ENCODE measurements around the gene NR1H2. TPM values are rescaled to one million over a fixed set of nuclear protein-coding genes. Genes with fewer than 3 reads are reported as not detected.
"Not testable (repeated sequence)": the region's sequence is repeated elsewhere in the genome, so short reads cannot be mapped to it uniquely, and the experiment has no call there.

Gene NR1H2
- total and polyA plus RNA-seq, 5 donors from 2014 or later: 60.3 to 213 (median 74.9) TPM

DNA sequence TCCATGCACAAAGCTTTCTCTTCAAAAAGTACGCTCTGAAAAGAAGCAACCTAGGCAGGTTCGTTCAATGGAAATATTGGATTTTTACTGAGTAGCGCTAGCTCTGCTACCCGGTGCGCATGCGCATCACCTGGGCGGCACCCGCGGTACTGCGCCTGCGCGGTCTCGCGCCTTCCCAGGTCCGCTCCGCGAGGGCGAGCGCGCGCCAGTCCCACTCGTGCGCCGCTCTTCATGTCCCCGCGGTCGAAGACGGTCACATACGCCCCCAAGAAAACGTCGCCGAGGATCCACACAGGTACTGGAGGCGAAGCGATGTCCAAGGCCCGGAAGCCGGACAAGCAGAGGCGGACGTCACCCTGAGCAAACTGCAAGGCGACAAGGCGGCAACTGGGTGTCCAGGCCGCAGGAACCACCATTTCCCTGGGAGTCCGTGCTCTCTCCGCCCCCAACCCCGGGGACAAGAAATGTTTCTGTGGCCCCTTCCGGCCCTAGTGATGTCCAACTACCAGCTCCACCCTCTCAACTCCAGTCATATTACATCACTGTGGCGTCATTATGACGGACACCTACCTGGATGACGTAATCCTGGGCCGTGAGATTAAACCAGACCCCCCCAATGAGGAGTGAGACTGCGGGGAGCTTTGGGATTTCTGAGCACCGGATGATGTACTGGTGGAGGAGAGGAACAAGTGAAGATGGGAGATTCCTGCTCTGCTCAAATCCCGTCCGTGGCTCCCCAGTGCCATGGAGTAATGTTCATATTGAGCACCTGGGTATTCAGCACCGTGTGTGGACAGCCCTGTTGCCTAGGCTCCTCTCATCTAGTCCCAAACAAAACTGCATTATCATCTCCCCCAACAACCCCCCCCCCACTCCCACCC, 42.3 kb upstream of the NR1H2 start:
- H3K4me1 ChIP-seq (ENCODE audit: control insufficient read depth, insufficient read depth, low read length, poor library complexity, severe bottlenecking): peaks cover 50% of the 10 kb centered on the region
- Mint-ChIP-seq H3K27me3 (peaks cover 22% of the 10 kb centered on the region), H3K27ac (peak overlapping the region; percentile 86 to 93 (median 88)), H3K9me3 (peaks cover 0 to 8% (median 4%) of the 10 kb centered on the region in 7 donors), H3K36me3 (peaks cover 4% of the 10 kb centered on the region), H3K4me1 (peaks cover 5 to 54% (median 33%) of the 10 kb centered on the region in 4 donors), H3K4me3 (peak overlapping the region; percentile 91 to 95 (median 93))
- H3K9me3 ChIP-seq (ENCODE audit: control insufficient read depth in 2 of 2, low read length in 2 of 2): peaks cover 0 to 14% of the 10 kb centered on the region in 2 experiments
- no peaks in the 10 kb centered on the region for H3K36me3 ChIP-seq (ENCODE audit: control insufficient read depth, insufficient read depth, low read length)
- ATAC-seq (ENCODE audit: low read depth in 2 of 2) (peak in 1 of 2 donors; percentile 4), DNase-seq (peak in 1 of 3 donors; percentile 75)
- H3K27me3 ChIP-seq (ENCODE audit: control insufficient read depth, insufficient read depth, low read length): no peaks in the 10 kb centered on the region
- H3K4me3 ChIP-seq (ENCODE audit: low read depth, low read length): peak overlapping the region; percentile 92
- H3K27ac ChIP-seq (ENCODE audit: insufficient read depth, low read length, poor library complexity, severe bottlenecking): peak overlapping the region; percentile 63

DNA sequence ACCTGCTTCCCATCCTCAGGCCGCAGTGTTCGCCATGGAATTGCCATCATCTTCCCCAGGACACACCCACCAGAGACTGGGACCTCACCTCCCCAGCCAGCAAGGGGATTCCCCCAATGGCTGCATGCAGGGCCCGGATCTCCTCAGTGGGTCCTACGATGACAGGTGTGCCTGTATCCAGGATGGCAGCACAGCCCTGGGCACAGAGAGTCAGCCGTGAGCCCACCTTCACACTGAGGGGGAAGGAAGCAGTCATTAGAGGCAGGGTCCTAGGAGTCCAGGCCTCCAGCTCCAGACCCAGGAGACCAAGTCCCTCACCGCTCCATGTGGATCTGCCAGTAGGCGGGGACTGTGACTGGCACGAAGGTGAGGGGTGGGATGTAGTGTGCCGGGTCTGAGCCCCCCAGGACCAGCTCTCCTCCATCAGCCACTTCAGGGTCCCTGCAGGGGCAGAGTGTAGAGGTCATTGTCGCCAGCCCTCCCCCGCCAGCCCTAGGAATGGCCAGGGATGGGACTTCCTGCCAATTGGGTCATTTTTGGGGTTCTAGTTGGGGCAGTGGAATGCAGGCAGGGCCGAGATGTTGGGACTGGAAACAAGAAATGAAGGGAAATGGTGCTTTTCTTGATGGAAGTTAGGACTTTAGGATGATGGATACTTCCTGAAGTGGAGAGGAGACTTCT, 41.4 kb upstream of the NR1H2 start:
- Histone ChIP-seq H3K9me3 (ENCODE audit: control insufficient read depth in 2 of 2, low read length in 2 of 2) (peaks cover 0 to 6% of the 10 kb centered on the region in 2 experiments), H3K4me3 (ENCODE audit: low read depth, low read length) (no peak overlapping the region), H3K27ac (ENCODE audit: insufficient read depth, low read length, poor library complexity, severe bottlenecking) (no peak overlapping the region), H3K27me3 (ENCODE audit: control insufficient read depth, insufficient read depth, low read length) (no peaks in the 10 kb centered on the region), H3K4me1 (ENCODE audit: control insufficient read depth, insufficient read depth, low read length, poor library complexity, severe bottlenecking) (peaks cover 43% of the 10 kb centered on the region), H3K36me3 (ENCODE audit: control insufficient read depth, insufficient read depth, low read length) (no peaks in the 10 kb centered on the region)
- no peak for DNase-seq
- Mint-ChIP-seq H3K27ac (peak overlapping the region in 1 of 3 donors; percentile 48), H3K9me3 (peaks cover 0 to 4% (median 0%) of the 10 kb centered on the region in 7 donors), H3K4me3 (peak overlapping the region; percentile 62 to 92 (median 72)), H3K27me3 (peaks cover 15% of the 10 kb centered on the region), H3K36me3 (peaks cover 4% of the 10 kb centered on the region), H3K4me1 (peaks cover 0 to 45% (median 25%) of the 10 kb centered on the region in 4 donors)
- ATAC-seq (ENCODE audit: low read depth in 2 of 2): no peak

DNA sequence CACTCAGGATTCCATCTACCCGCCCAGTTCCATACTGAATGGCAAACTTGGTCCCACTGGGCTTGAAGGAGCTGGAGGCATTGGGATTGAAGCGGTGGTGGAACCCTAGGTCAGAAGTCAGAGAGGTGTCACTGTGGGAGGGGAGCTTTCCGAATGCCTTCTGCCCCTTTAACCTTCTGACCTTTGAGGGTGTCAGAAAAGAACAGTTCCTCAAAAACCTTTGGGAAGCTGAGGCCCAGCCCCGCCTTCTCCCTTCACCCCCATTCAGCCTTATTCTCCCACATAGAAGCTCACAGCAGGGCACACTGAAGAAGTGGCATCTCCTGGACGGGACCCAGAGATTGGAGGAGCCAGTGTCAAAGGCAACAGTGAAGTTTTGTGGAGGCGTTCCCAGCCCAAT, 39.2 kb upstream of the NR1H2 start:
- not testable (repeated sequence) for H3K27me3 ChIP-seq (ENCODE audit: control insufficient read depth, insufficient read depth, low read length); H3K27ac Mint-ChIP-seq; H3K4me3 Mint-ChIP-seq; H3K36me3 ChIP-seq (ENCODE audit: control insufficient read depth, insufficient read depth, low read length); H3K4me3 ChIP-seq (ENCODE audit: low read depth, low read length); H3K9me3 Mint-ChIP-seq; ATAC-seq (ENCODE audit: low read depth in 2 of 2); DNase-seq; H3K9me3 ChIP-seq (ENCODE audit: control insufficient read depth in 2 of 2, low read length in 2 of 2); H3K36me3 Mint-ChIP-seq; H3K27ac ChIP-seq (ENCODE audit: insufficient read depth, low read length, poor library complexity, severe bottlenecking)
- peaks cover 23% of the 10 kb centered on the region for H3K4me1 ChIP-seq (ENCODE audit: control insufficient read depth, insufficient read depth, low read length, poor library complexity, severe bottlenecking)
- peaks cover 0 to 26% (median 9%) of the 10 kb centered on the region in 4 donors for H3K4me1 Mint-ChIP-seq
- peaks cover 11% of the 10 kb centered on the region for H3K27me3 Mint-ChIP-seq

DNA sequence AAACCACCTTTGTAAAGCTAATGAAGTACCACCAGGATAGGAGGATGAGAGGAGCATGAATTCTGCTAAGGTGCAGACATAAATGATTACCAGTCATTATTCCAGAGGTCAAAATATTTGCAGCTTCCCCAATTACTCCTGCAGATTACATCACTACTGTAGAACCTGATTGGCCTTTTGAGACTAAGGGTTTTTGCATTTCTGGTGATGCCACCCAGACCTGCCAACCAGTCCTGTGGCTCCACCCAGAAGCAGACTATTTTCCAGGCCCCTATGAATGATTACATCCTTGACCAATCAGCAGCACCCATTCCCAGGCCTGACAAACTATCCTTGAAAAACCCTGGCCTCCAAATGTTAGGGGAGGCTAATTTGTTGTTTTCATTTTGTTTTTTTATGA, 35.9 kb upstream of the NR1H2 start:
- Mint-ChIP-seq H3K27me3 (peaks cover 9% of the 10 kb centered on the region), H3K27ac (peak overlapping the region in 1 of 3 donors; percentile 82), H3K36me3 (peaks cover 7% of the 10 kb centered on the region), H3K4me3 (no peak overlapping the region), H3K9me3 (peaks cover 0 to 7% (median 0%) of the 10 kb centered on the region in 7 donors), H3K4me1 (peaks cover 0 to 2% (median under 1%) of the 10 kb centered on the region in 4 donors)
- no peaks in the 10 kb centered on the region for H3K27me3 ChIP-seq (ENCODE audit: control insufficient read depth, insufficient read depth, low read length)
- no peak overlapping the region for H3K4me3 ChIP-seq (ENCODE audit: low read depth, low read length)
- no peaks in the 10 kb centered on the region for H3K9me3 ChIP-seq (ENCODE audit: control insufficient read depth in 2 of 2, low read length in 2 of 2)
- ATAC-seq (ENCODE audit: low read depth in 2 of 2): no peak
- H3K36me3 ChIP-seq (ENCODE audit: control insufficient read depth, insufficient read depth, low read length): no peaks in the 10 kb centered on the region
- H3K4me1 ChIP-seq (ENCODE audit: control insufficient read depth, insufficient read depth, low read length, poor library complexity, severe bottlenecking): no peaks in the 10 kb centered on the region
- no peak for DNase-seq
- H3K27ac ChIP-seq (ENCODE audit: insufficient read depth, low read length, poor library complexity, severe bottlenecking): no peak overlapping the region

DNA sequence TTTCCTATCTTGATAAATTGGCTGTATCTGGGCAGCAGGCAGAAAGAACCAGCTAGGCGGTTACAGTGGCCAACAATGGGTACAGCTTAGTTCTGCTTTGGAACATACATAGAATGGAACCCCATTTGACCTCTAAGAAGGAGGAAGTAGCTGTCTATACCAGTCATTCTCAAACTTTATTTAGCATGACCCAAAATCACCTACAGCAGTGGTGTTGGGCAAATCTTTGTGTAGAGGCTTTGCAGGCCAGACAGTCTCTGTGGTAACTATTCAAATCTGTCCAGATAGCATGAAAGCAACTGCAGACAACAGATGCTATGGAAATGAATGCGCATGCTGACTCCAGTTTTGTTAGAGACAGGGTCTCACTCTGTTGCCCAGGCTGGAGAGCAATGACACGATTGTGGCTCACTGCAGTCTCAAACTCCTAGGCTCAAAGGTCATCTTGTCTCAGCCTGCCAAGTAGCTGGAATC, 35.1 kb upstream of the NR1H2 start:
- DNase-seq (no peak), ATAC-seq (ENCODE audit: low read depth in 2 of 2) (peak; percentile 49 to 50)
- Mint-ChIP-seq H3K36me3 (peaks cover 3% of the 10 kb centered on the region), H3K9me3 (peaks cover 0 to 7% (median 0%) of the 10 kb centered on the region in 7 donors), H3K27me3 (peaks cover 5% of the 10 kb centered on the region), H3K27ac (no peak overlapping the region), H3K4me1 (peaks cover 0 to 6% (median 0%) of the 10 kb centered on the region in 4 donors), H3K4me3 (no peak overlapping the region)
- H3K9me3 ChIP-seq (ENCODE audit: control insufficient read depth in 2 of 2, low read length in 2 of 2): no peaks in the 10 kb centered on the region
- no peaks in the 10 kb centered on the region for H3K27me3 ChIP-seq (ENCODE audit: control insufficient read depth, insufficient read depth, low read length)
- H3K27ac ChIP-seq (ENCODE audit: insufficient read depth, low read length, poor library complexity, severe bottlenecking): no peak overlapping the region
- no peaks in the 10 kb centered on the region for H3K36me3 ChIP-seq (ENCODE audit: control insufficient read depth, insufficient read depth, low read length)
- H3K4me3 ChIP-seq (ENCODE audit: low read depth, low read length): no peak overlapping the region
- H3K4me1 ChIP-seq (ENCODE audit: control insufficient read depth, insufficient read depth, low read length, poor library complexity, severe bottlenecking): no peaks in the 10 kb centered on the region

DNA sequence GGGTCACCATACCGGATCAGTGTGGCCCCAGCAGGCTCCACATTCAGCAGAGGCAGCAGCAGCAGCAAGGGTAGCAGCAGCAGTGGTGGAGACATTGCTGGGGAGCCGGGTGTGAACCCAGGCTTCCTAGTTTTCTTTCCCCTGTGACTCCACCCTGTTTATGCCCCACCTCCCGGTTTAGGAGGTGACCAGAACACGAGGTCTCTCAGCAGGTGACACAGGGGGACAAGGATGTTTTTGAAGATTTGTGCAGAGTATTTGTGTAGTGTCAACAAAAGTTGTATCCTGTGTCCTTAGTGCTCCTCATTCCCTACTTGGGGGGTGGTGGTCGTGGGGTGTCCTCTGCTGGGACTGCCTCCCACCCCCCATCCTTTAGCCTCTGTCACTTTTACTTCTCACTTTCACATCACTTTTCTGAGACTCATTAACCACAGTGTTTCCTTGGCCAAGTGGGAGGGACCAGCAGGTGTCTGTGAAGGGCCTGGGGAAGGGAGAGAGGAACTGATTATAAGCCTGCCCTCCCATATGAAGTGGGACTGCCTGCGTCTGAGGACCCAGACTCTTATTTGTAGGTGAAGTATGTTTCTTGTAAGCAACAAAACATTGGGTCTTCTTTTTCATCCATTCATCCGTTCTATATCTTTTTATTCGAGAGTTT, 31.5 kb upstream of the NR1H2 start:
- Mint-ChIP-seq H3K36me3 (peaks cover 9% of the 10 kb centered on the region), H3K4me1 (peaks cover 6 to 20% (median 14%) of the 10 kb centered on the region in 4 donors), H3K27ac (no peak overlapping the region), H3K4me3 (no peak overlapping the region), H3K9me3 (peaks cover 0 to 7% (median 2%) of the 10 kb centered on the region in 7 donors), H3K27me3 (peaks cover 7% of the 10 kb centered on the region)
- H3K27me3 ChIP-seq (ENCODE audit: control insufficient read depth, insufficient read depth, low read length): no peaks in the 10 kb centered on the region
- H3K4me3 ChIP-seq (ENCODE audit: low read depth, low read length): no peak overlapping the region
- ATAC-seq (ENCODE audit: low read depth in 2 of 2) (peak; percentile 32 to 39), DNase-seq (no peak)
- no peak overlapping the region for H3K27ac ChIP-seq (ENCODE audit: insufficient read depth, low read length, poor library complexity, severe bottlenecking)
- no peaks in the 10 kb centered on the region for H3K36me3 ChIP-seq (ENCODE audit: control insufficient read depth, insufficient read depth, low read length)
- H3K4me1 ChIP-seq (ENCODE audit: control insufficient read depth, insufficient read depth, low read length, poor library complexity, severe bottlenecking): peaks cover 4% of the 10 kb centered on the region
- H3K9me3 ChIP-seq (ENCODE audit: control insufficient read depth in 2 of 2, low read length in 2 of 2): no peaks in the 10 kb centered on the region

DNA sequence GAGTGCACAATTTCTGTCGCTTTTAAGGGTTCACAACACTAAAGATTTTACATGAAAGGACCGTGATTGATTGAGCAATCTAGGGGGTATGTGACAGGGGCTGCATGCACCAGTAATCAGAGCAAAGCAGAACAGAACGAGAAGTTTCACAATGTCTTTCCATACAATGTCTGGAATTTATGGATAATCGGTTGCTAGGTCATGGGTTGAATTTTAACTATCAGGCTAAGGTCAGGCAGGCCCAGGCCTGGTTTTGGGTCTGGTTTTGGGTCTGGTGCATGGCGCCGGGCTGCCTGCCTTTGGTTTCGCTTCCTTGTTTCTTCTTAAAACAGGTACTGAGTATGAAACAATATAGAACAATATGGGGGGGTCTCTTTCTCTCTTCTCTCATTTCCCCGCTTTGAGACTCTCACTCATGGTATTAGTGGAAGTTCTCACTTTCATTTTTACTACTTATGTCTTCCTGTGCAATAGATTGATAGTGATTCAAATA, 29.1 kb upstream of the NR1H2 start:
- not testable (repeated sequence) for H3K9me3 Mint-ChIP-seq; H3K27me3 ChIP-seq (ENCODE audit: control insufficient read depth, insufficient read depth, low read length); H3K9me3 ChIP-seq (ENCODE audit: control insufficient read depth in 2 of 2, low read length in 2 of 2); H3K36me3 ChIP-seq (ENCODE audit: control insufficient read depth, insufficient read depth, low read length); ATAC-seq (ENCODE audit: low read depth in 2 of 2); H3K27ac ChIP-seq (ENCODE audit: insufficient read depth, low read length, poor library complexity, severe bottlenecking); H3K36me3 Mint-ChIP-seq; H3K27me3 Mint-ChIP-seq; H3K4me1 ChIP-seq (ENCODE audit: control insufficient read depth, insufficient read depth, low read length, poor library complexity, severe bottlenecking)
- DNase-seq: peak in 1 of 3 donors; percentile 58
- Mint-ChIP-seq H3K4me1 (peaks cover 6 to 20% (median 14%) of the 10 kb centered on the region in 4 donors), H3K4me3 (peak overlapping the region; percentile 14 to 87 (median 58)), H3K27ac (peak overlapping the region; percentile 79 to 96 (median 92))
- H3K4me3 ChIP-seq (ENCODE audit: low read depth, low read length): peak overlapping the region; percentile 55

Data from CD4-positive, CD25-positive, alpha-beta regulatory T cell (primary cell).